PFSK-1 (cell line): Measurements from ENCODE around the gene PER1.

Experiments used
- FOXP2 ChIP-seq: optimal IDR thresholded peaks from 2 replicates; pipeline ENCODE3; 2011; ENCODE audit warnings: borderline replicate concordance, control low read depth, inconsistent platforms; ENCODE audit not compliant: insufficient read depth; ENCODE audit errors: extremely low read length, extremely low read depth
- POLR2AphosphoS5 ChIP-seq: IDR thresholded peaks from 2 replicates; pipeline ENCODE4 v1.6.1; 2012; ENCODE audit warnings: low read depth, mild to moderate bottlenecking, control low read depth, low read length, moderate library complexity
- REST ChIP-seq, 2 experiments: IDR thresholded peaks; 2 replicates each; pipeline versions ENCODE4 v1.6.1 to v1.8.0; 2011 to 2012; ENCODE audit warnings: low read depth in 2 of 2, low read length in 2 of 2, control low read depth in 1 of 2, inconsistent platforms in 1 of 2, mild to moderate bottlenecking in 1 of 2, moderate library complexity in 1 of 2; ENCODE audit not compliant: insufficient read depth in 1 of 2
- SIN3A ChIP-seq: IDR thresholded peaks from 2 replicates; pipeline ENCODE4 v1.6.1; 2012; ENCODE audit warnings: mild to moderate bottlenecking, low read length, moderate library complexity, borderline replicate concordance; ENCODE audit not compliant: insufficient read depth
- TAF1 ChIP-seq: IDR thresholded peaks from 2 replicates; pipeline ENCODE4 v1.6.1; 2012; ENCODE audit warnings: low read length, control low read depth, borderline replicate concordance; ENCODE audit not compliant: insufficient read depth

Gene PER1

GRCh38 chr17:8133941-8134340 lies 18.3 kb downstream of the PER1 start:
- TF ChIP-seq TAF1 (no peak), POLR2AphosphoS5 (no peak), SIN3A (no peak), REST (IDR thresholded peaks at IDR 0.05; ENCODE audit: insufficient read depth in 1 of 2, low read depth in 2 of 2, low read length in 2 of 2) (no peak), FOXP2 (no peak)

GRCh38 chr17:8133399-8133798 lies 18.8 kb downstream of the PER1 start:
- TF ChIP-seq REST (IDR thresholded peaks at IDR 0.05; ENCODE audit: insufficient read depth in 1 of 2, low read depth in 2 of 2, low read length in 2 of 2) (no peak), TAF1 (no peak), FOXP2 (no peak), SIN3A (no peak), POLR2AphosphoS5 (no peak)

- TF ChIP-seq FOXP2, result no peak
- no peak for TF ChIP-seq TAF1
- TF ChIP-seq REST (IDR thresholded peaks at IDR 0.05; ENCODE audit: insufficient read depth in 1 of 2, low read depth in 2 of 2, low read length in 2 of 2), result no peak
- TF ChIP-seq POLR2AphosphoS5, result no peak
- TF ChIP-seq SIN3A, result no peak
Observed at GRCh38 chr17:8131844-8132441, 20.3 kb downstream of the PER1 start.

- no peak for TF ChIP-seq POLR2AphosphoS5
- no peak for TF ChIP-seq TAF1
- TF ChIP-seq REST (IDR thresholded peaks at IDR 0.05; ENCODE audit: insufficient read depth in 1 of 2, low read depth in 2 of 2, low read length in 2 of 2), result no peak
- no peak for TF ChIP-seq SIN3A
- no peak for TF ChIP-seq FOXP2
Observed at GRCh38 chr17:8128125-8128784, 23.9 kb downstream of the PER1 start.

GRCh38 chr17:8126491-8127066 lies 25.6 kb downstream of the PER1 start:
- TF ChIP-seq POLR2AphosphoS5, result no peak
- TF ChIP-seq FOXP2, result no peak
- TF ChIP-seq REST (IDR thresholded peaks at IDR 0.05; ENCODE audit: insufficient read depth in 1 of 2, low read depth in 2 of 2, low read length in 2 of 2), result peak in 1 of 2 experiments; percentile 60; a peak in 2 of 4 replicates
- no peak for TF ChIP-seq SIN3A
